Measurements from ENCODE around the gene CSMD2. TPM values are rescaled to one million over a fixed set of nuclear protein-coding genes. Genes with fewer than 3 reads are reported as not detected.

Gene CSMD2
- total RNA-seq, 4 donors from 2014 or later, result 0.16 to 1.00 (median 0.27) TPM; not detected in 1

- TF ChIP-seq POLR2A (IDR thresholded peaks at IDR 0.05), result no peak
- no peak for TF ChIP-seq POLR2AphosphoS5 (IDR thresholded peaks at IDR 0.05)
- no peak for TF ChIP-seq EP300 (IDR thresholded peaks at IDR 0.05; ENCODE audit: low read depth)
- TF ChIP-seq CTCF (IDR thresholded peaks at IDR 0.05), result no peak
- H3K9me3 ChIP-seq, result no peaks in the 10 kb centered on the region
- no peak overlapping the region for H3K4me3 ChIP-seq
- WGBS, 2 donors (ENCODE audit: low coverage in 1 of 2), result 73% methylated on average over 3 of the region's 3 CpGs; no CpG with 5 or more reads in 1 of the 2 donors
- in situ Hi-C loops (cut with MboI; ENCODE audit: low pct_ligation_motif_present in 1 of 4, low pct_unique_long_range_greater_than_20kb in 1 of 4, low sequenced_read_pairs in 3 of 4) (loop anchor here in 1 of 4 donors (25.0 kb wide), 1 partner anchor 519 kb away; no protein-coding TSS in a partner anchor), intact Hi-C loops (cut with DNase I; ENCODE audit: low total_unique reads) (no loop called here)
- peaks cover 19% of the 10 kb centered on the region for H3K27me3 ChIP-seq
- no peaks in the 10 kb centered on the region for H3K36me3 ChIP-seq
- no peak for DNase-seq
- no peak overlapping the region for H3K27ac ChIP-seq
- no peaks in the 10 kb centered on the region for H3K4me1 ChIP-seq
Observed at GRCh38 chr1:34156739-34157138, 8.3 kb downstream of the CSMD2 start.

- Histone ChIP-seq H3K27ac (no peak overlapping the region), H3K27me3 (peaks cover 10% of the 10 kb centered on the region), H3K4me1 (no peaks in the 10 kb centered on the region), H3K36me3 (no peaks in the 10 kb centered on the region), H3K9me3 (no peaks in the 10 kb centered on the region), H3K4me3 (no peak overlapping the region)
- DNase-seq, result no peak
- in situ Hi-C loops (cut with MboI; ENCODE audit: low pct_ligation_motif_present in 1 of 4, low pct_unique_long_range_greater_than_20kb in 1 of 4, low sequenced_read_pairs in 3 of 4), result loop anchor here in 1 of 4 donors (25.0 kb wide), 1 partner anchor 519 kb away; no protein-coding TSS in a partner anchor
- TF ChIP-seq EP300 (IDR thresholded peaks at IDR 0.05; ENCODE audit: low read depth) (no peak), POLR2AphosphoS5 (IDR thresholded peaks at IDR 0.05) (no peak), CTCF (IDR thresholded peaks at IDR 0.05) (no peak), POLR2A (IDR thresholded peaks at IDR 0.05) (no peak)
- intact Hi-C loops (cut with DNase I; ENCODE audit: low total_unique reads), result no loop called here
- WGBS, 2 donors (ENCODE audit: low coverage in 1 of 2), result 48 to 80% methylated on average over 2 of the region's 2 CpGs
Observed at GRCh38 chr1:34155860-34156259, 9.2 kb downstream of the CSMD2 start.

GRCh38 chr1:34153246-34153645 is 11.8 kb downstream of the CSMD2 start:
- Histone ChIP-seq H3K9me3 (no peaks in the 10 kb centered on the region), H3K4me1 (no peaks in the 10 kb centered on the region), H3K4me3 (no peak overlapping the region), H3K27ac (no peak overlapping the region), H3K27me3 (no peaks in the 10 kb centered on the region), H3K36me3 (no peaks in the 10 kb centered on the region)
- WGBS, 2 donors (ENCODE audit: low coverage in 1 of 2), result 93 to 100% methylated on average over 1 to 4 of the region's 4 CpGs
- TF ChIP-seq POLR2AphosphoS5 (IDR thresholded peaks at IDR 0.05) (no peak), EP300 (IDR thresholded peaks at IDR 0.05; ENCODE audit: low read depth) (no peak), POLR2A (IDR thresholded peaks at IDR 0.05) (no peak), CTCF (IDR thresholded peaks at IDR 0.05) (no peak)
- intact Hi-C loops (cut with DNase I; ENCODE audit: low total_unique reads) (no loop called here), in situ Hi-C loops (cut with MboI; ENCODE audit: low pct_ligation_motif_present in 1 of 4, low pct_unique_long_range_greater_than_20kb in 1 of 4, low sequenced_read_pairs in 3 of 4) (loop anchor here in 1 of 4 donors (25.0 kb wide), 1 partner anchor 516 kb away; no protein-coding TSS in a partner anchor)
- no peak for DNase-seq

GRCh38 chr1:34149501-34149900 is 15.5 kb downstream of the CSMD2 start:
- in situ Hi-C loops (cut with MboI; ENCODE audit: low pct_ligation_motif_present in 1 of 4, low pct_unique_long_range_greater_than_20kb in 1 of 4, low sequenced_read_pairs in 3 of 4), result no loop called here
- Histone ChIP-seq H3K9me3 (no peaks in the 10 kb centered on the region), H3K4me3 (no peak overlapping the region), H3K27me3 (no peaks in the 10 kb centered on the region), H3K4me1 (no peaks in the 10 kb centered on the region), H3K27ac (no peak overlapping the region), H3K36me3 (no peaks in the 10 kb centered on the region)
- WGBS, 2 donors (ENCODE audit: low coverage in 1 of 2), result 27% methylated on average over 3 of the region's 3 CpGs; no CpG with 5 or more reads in 1 of the 2 donors
- no peak for DNase-seq
- intact Hi-C loops (cut with DNase I; ENCODE audit: low total_unique reads), result no loop called here
- TF ChIP-seq POLR2A (IDR thresholded peaks at IDR 0.05) (no peak), EP300 (IDR thresholded peaks at IDR 0.05; ENCODE audit: low read depth) (no peak), CTCF (IDR thresholded peaks at IDR 0.05) (no peak), POLR2AphosphoS5 (IDR thresholded peaks at IDR 0.05) (no peak)

Data from transverse colon (tissue), 4 donors.